Measurements from ENCODE around the gene STRBP.

DNA sequence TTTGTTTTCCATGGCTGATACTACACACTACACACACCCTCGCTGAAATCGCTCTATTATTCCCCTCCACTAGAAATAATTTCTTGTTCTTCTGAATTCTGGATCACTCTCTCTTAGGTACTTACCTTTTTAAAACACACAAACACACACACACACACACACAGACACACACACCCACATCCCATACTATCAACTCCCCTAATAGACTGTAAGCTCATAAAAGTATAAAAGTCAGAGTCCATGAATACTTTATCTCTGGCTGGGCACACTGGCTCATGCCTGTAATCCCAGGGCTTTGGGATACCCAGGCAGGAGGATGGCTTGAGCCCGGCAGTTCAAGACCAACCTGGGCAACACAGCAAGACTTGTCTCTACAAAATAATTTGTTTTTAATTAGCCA is 11.1 kb downstream of the STRBP start:
- TF ChIP-seq, protein P1, sequence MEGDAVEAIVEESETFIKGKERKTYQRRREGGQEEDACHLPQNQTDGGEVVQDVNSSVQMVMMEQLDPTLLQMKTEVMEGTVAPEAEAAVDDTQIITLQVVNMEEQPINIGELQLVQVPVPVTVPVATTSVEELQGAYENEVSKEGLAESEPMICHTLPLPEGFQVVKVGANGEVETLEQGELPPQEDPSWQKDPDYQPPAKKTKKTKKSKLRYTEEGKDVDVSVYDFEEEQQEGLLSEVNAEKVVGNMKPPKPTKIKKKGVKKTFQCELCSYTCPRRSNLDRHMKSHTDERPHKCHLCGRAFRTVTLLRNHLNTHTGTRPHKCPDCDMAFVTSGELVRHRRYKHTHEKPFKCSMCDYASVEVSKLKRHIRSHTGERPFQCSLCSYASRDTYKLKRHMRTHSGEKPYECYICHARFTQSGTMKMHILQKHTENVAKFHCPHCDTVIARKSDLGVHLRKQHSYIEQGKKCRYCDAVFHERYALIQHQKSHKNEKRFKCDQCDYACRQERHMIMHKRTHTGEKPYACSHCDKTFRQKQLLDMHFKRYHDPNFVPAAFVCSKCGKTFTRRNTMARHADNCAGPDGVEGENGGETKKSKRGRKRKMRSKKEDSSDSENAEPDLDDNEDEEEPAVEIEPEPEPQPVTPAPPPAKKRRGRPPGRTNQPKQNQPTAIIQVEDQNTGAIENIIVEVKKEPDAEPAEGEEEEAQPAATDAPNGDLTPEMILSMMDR (IDR thresholded peaks at IDR 0.05) = no peak
- TF ChIP-seq POLR2A (IDR thresholded peaks at IDR 0.05) (no peak), POLR2AphosphoS5 (IDR thresholded peaks at IDR 0.05; ENCODE audit: insufficient read depth in 1 of 2, low read depth in 1 of 2) (no peak)
